Measurements from ENCODE around the gene KPNA1.
"Not testable (repeated sequence)": the region's sequence is repeated elsewhere in the genome, so short reads cannot be mapped to it uniquely, and the experiment has no call there.

The KPNA1 gene

DNA sequence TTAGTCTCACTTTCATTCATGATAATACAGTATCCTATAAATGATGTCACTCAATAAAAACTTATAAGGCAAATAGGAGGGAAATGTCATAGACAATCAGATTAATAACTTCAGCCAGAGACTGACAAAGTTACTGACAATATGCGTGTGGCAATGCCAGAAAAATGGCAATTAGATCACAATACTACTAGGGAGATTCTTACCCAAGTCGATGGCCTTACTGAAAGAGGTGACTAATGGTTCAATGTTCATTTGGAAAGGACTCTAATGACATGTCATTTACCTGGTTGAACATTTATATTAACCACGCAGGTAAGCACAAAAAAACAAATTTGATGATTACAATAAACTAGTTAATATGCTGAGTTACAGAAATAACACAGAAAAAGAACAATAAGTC lies 52.9 kb downstream of the KPNA1 start:
- TF ChIP-seq ZFX (IDR thresholded peaks at IDR 0.05; ENCODE audit: borderline replicate concordance) = no peak
- TF ChIP-seq, protein P1, sequence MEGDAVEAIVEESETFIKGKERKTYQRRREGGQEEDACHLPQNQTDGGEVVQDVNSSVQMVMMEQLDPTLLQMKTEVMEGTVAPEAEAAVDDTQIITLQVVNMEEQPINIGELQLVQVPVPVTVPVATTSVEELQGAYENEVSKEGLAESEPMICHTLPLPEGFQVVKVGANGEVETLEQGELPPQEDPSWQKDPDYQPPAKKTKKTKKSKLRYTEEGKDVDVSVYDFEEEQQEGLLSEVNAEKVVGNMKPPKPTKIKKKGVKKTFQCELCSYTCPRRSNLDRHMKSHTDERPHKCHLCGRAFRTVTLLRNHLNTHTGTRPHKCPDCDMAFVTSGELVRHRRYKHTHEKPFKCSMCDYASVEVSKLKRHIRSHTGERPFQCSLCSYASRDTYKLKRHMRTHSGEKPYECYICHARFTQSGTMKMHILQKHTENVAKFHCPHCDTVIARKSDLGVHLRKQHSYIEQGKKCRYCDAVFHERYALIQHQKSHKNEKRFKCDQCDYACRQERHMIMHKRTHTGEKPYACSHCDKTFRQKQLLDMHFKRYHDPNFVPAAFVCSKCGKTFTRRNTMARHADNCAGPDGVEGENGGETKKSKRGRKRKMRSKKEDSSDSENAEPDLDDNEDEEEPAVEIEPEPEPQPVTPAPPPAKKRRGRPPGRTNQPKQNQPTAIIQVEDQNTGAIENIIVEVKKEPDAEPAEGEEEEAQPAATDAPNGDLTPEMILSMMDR (IDR thresholded peaks at IDR 0.05) = no peak
- H3K27ac ChIP-seq = no peak overlapping the region

DNA sequence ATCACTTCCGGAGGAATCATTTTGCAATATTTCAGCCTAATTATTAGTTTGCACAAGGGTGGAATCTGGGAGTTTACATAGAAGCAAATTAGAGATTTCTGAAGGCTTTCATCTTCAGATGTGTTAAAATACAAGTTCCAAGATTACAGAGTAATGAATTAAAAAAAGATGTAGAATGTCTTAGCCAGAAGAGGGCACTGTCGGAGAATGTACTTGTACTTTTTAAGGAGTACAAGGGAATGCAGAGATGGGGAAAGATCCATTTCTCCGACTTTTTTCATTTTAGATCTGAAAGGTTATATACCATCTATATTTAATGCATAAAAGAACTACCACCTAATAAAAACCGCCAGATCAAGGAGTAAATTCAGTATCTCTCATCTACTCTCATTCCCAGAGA lies 55.7 kb downstream of the KPNA1 start:
- H3K27ac ChIP-seq = peak overlapping the region; percentile 33; the same call in 1 of the 2 replicates
- TF ChIP-seq, protein P1 (IDR thresholded peaks at IDR 0.05) = peak; percentile 63
- TF ChIP-seq ZFX (IDR thresholded peaks at IDR 0.05; ENCODE audit: borderline replicate concordance) = no peak

GRCh38 chr3:122457706-122458105 lies 57.0 kb downstream of the KPNA1 start:
- TF ChIP-seq, protein P1 (IDR thresholded peaks at IDR 0.05) = no peak
- no peak for TF ChIP-seq ZFX (IDR thresholded peaks at IDR 0.05; ENCODE audit: borderline replicate concordance)
- H3K27ac ChIP-seq = peak overlapping the region; percentile 3; the same call in 1 of the 2 replicates

GRCh38 chr3:122456074-122456473 lies 58.7 kb downstream of the KPNA1 start:
- H3K27ac ChIP-seq = no peak overlapping the region; the same call in 1 of the 2 replicates
- TF ChIP-seq ZFX (IDR thresholded peaks at IDR 0.05; ENCODE audit: borderline replicate concordance) = no peak

DNA sequence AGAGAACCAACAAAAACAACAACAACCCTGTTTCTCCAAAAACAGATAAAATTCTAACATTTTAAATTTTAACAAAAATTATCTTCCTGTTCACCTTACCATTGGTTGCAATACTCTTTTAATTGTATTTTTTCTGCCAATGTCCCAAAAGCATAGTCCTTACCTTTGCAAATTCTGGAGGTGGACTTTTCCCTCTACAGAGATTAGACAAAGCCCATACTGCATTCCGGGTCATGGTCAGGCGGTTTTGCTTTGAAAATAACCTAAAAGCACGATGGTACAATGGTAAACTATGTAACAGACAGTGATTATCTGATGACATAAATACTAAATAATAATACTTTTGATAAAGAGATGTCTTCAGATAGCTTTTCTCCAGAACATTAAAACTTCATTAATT lies 63.4 kb downstream of the KPNA1 start:
- TF ChIP-seq ZFX (IDR thresholded peaks at IDR 0.05; ENCODE audit: borderline replicate concordance) = no peak
- TF ChIP-seq, protein P1 (IDR thresholded peaks at IDR 0.05) = no peak
- H3K27ac ChIP-seq = no peak overlapping the region

DNA sequence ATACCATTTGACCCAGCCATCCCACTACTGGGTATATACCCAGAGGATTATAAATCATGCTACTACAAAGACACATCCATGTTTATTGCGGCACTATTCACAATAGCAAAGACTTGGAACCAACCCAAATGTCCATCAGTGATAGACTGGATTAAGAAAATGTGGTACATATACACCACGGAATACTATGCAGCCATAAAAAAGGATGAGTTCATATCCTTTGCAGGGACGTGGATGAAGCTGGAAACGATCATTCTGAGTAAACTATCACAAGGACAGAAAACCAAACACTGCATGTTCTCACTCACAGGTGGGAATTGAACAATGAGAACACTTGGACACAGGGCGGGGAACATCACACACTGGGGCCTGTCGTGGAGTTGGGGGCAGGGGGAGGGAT lies 66.5 kb downstream of the KPNA1 start:
- H3K27ac ChIP-seq = not testable (repeated sequence)

DNA sequence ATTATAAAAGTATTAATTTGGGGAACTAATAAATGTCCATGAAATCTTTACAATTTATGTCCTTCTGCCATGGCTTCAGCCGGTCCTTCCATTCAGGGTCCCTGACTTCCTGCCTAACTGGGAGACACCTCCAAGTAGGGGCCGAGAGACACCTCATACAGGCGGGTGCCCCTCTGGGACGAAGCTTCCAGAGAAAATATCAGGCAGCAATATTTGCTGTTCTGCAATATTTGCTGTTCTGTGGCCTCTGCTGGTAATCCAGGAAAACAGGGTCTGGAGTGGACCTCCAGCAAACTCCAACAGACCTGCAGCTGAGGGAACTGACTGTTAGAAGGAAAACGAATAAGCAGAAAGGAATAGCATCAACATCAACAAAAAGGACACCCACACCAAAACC lies 70.2 kb downstream of the KPNA1 start:
- peak overlapping the region; percentile 72 for H3K27ac ChIP-seq

DNA sequence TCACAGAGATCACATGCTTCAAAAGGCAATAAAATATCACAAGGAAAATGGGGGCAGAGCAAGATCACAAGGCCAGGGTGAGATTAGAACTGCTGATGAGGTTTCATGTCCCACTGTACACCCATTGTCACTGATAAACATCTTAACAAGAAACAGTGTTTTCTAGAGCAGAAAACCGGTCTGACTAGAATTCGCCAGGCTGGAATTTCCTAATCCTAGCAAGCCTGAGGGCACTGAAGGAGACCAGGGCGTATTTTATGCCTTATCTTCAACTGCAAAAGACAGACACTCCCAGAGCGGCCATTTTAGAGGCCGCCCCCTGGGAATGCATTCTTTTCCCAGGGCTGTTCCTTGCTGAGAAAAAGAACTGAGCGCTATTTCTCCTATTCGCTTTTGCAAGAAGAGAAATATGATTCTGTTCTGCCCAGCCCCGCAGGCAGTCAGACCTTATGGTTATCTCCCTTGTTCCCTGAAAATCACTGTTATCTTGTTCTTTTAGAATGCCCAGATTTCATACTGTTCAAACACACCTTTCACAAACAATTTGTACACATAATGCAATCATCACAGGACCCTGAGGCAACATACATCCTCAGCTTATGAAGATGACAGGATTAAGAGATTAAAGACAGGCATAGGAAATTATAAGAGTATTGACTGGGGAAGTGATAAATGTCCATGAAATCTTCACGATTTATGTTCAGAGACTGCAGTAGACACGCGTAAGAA lies 70.8 kb downstream of the KPNA1 start:
- H3K27ac ChIP-seq = peak overlapping the region; percentile 72

DNA sequence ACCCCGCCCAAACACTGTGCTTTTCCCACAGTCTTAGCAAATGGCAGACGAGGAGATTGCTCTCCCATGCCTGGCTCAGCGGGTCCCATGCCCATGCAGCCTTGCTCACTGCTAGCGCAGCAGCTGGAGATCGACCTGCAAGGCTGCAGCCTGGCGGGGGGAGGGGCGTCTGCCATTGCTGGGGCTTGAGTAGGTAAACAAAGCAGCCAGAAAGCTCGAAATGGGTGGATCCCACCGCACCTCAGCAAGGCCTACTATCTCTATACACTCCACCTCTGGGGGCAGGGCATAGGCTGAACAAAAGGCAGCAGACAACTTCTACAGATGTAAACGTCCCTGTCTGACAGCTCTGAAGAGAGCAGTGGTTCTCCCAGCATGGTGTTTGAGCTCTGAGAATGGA lies 71.6 kb downstream of the KPNA1 start:
- peak overlapping the region; percentile 72 for H3K27ac ChIP-seq
- TF ChIP-seq, protein P1 (IDR thresholded peaks at IDR 0.05) = no peak
